ENCODE measurements around the gene RAP1GAP2.
"Not testable (repeated sequence)": the region's sequence is repeated elsewhere in the genome, so short reads cannot be mapped to it uniquely, and the experiment has no call there.

RAP1GAP2 gene

GRCh38 chr17:3025421-3026124 is 229.3 kb downstream of the RAP1GAP2 start:
- DNase-seq (ENCODE audit: low spot score), result no peak

- DNase-seq (ENCODE audit: low spot score), result no peak
Observed at GRCh38 chr17:3026125-3026855, 230.1 kb downstream of the RAP1GAP2 start.

- no peak for DNase-seq (ENCODE audit: low spot score)
Observed at GRCh38 chr17:3026856-3027751, 230.9 kb downstream of the RAP1GAP2 start.

GRCh38 chr17:3027786-3028532 is 231.7 kb downstream of the RAP1GAP2 start:
- DNase-seq (ENCODE audit: low spot score), result no peak

- no peak for DNase-seq (ENCODE audit: low spot score)
Observed at GRCh38 chr17:3029213-3029913, 233.1 kb downstream of the RAP1GAP2 start.

- DNase-seq (ENCODE audit: low spot score), result no peak
Observed at GRCh38 chr17:3030096-3030495, 233.9 kb downstream of the RAP1GAP2 start.

- not testable (repeated sequence) for DNase-seq (ENCODE audit: low spot score)
Observed at GRCh38 chr17:3030852-3031470, 234.7 kb downstream of the RAP1GAP2 start.

- DNase-seq (ENCODE audit: low spot score), result no peak
Observed at GRCh38 chr17:3032258-3033247, 236.3 kb downstream of the RAP1GAP2 start.

- no peak for DNase-seq (ENCODE audit: low spot score)
Observed at GRCh38 chr17:3033248-3033640, 237.0 kb downstream of the RAP1GAP2 start.

- no peak for DNase-seq (ENCODE audit: low spot score)
Observed at GRCh38 chr17:3033741-3034577, 237.7 kb downstream of the RAP1GAP2 start.

GRCh38 chr17:3034578-3034920 is 238.3 kb downstream of the RAP1GAP2 start:
- DNase-seq (ENCODE audit: low spot score), result no peak

- no peak for DNase-seq (ENCODE audit: low spot score)
Observed at GRCh38 chr17:3035256-3035967, 239.2 kb downstream of the RAP1GAP2 start.

GRCh38 chr17:3035968-3036280 is 239.7 kb downstream of the RAP1GAP2 start:
- no peak for DNase-seq (ENCODE audit: low spot score)

- DNase-seq (ENCODE audit: low spot score), result no peak
Observed at GRCh38 chr17:3036800-3037199, 240.6 kb downstream of the RAP1GAP2 start.

GRCh38 chr17:3037259-3037658 is 241.0 kb downstream of the RAP1GAP2 start:
- no peak for DNase-seq (ENCODE audit: low spot score)

- no peak for DNase-seq (ENCODE audit: low spot score)
Observed at GRCh38 chr17:3038941-3039340, 242.7 kb downstream of the RAP1GAP2 start.

GRCh38 chr17:3039736-3040135 is 243.5 kb downstream of the RAP1GAP2 start:
- DNase-seq (ENCODE audit: low spot score), result no peak

- no peak for DNase-seq (ENCODE audit: low spot score)
Observed at GRCh38 chr17:3040882-3041281, 244.6 kb downstream of the RAP1GAP2 start.
